ENCODE data around the gene SHC3.

DNA sequence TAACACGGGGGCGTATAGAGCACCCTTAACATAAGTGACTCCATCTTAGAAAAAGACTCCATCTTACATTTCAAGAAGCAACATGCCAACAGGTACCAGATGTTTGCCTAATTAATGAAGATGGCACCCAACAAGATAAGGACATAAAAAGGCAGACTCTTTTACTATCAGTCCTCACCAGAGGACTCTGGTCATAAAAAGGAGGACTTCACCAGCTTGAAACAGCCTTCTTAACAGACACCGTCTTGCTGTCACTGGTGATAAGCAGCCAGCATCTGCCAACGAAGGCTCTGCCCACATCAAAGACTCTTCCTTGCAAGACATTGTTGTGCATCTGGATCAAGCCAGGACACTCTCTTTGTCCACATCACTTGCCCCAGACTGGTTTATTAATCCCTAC lies 107.0 kb downstream of the SHC3 start:
- TF ChIP-seq, protein P1, sequence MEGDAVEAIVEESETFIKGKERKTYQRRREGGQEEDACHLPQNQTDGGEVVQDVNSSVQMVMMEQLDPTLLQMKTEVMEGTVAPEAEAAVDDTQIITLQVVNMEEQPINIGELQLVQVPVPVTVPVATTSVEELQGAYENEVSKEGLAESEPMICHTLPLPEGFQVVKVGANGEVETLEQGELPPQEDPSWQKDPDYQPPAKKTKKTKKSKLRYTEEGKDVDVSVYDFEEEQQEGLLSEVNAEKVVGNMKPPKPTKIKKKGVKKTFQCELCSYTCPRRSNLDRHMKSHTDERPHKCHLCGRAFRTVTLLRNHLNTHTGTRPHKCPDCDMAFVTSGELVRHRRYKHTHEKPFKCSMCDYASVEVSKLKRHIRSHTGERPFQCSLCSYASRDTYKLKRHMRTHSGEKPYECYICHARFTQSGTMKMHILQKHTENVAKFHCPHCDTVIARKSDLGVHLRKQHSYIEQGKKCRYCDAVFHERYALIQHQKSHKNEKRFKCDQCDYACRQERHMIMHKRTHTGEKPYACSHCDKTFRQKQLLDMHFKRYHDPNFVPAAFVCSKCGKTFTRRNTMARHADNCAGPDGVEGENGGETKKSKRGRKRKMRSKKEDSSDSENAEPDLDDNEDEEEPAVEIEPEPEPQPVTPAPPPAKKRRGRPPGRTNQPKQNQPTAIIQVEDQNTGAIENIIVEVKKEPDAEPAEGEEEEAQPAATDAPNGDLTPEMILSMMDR (conservative IDR thresholded peaks at IDR 0.05 in 1 of 2, IDR thresholded peaks at IDR 0.05 in 1 of 2; ENCODE audit: extremely low read depth in 1 of 2, insufficient read depth in 1 of 2, low read depth in 1 of 2, low read length in 2 of 2): no peak
- no peak for TF ChIP-seq EZH2 (IDR thresholded peaks at IDR 0.05; ENCODE audit: borderline replicate concordance, low read length)

Data from mammary epithelial cell (primary cell).